ENCODE measurements around the gene C6orf15. TPM values are rescaled to one million over a fixed set of nuclear protein-coding genes. Genes with fewer than 3 reads are reported as not detected.

C6orf15 gene
- total RNA-seq, 1 donor from 2014 or later, result not detected

Other genes starting within 250 kb of the C6orf15 start
- 130 and 146 TPM in 2 replicates for gene DDR1, start 228.1 kb downstream of the C6orf15 start, total RNA-seq
- 35.5 and 39.3 TPM in 2 replicates for gene GTF2H4, start 204.4 kb downstream of the C6orf15 start, total RNA-seq
- gene VARS2, start 198.3 kb downstream of the C6orf15 start, total RNA-seq, result 44.0 and 46.4 TPM in 2 replicates
- not detected in 2 replicates for gene SFTA2, start 180.4 kb downstream of the C6orf15 start, total RNA-seq
- gene MUCL3, start 171.6 kb downstream of the C6orf15 start, total RNA-seq, result not detected in 2 replicates
- not detected in 2 replicates for gene MUC21, start 128.9 kb downstream of the C6orf15 start, total RNA-seq
- not detected in 2 replicates for gene MUC22, start 102.1 kb downstream of the C6orf15 start, total RNA-seq
- gene PSORS1C1, start 2.2 kb upstream of the C6orf15 start, total RNA-seq, result 3.2 and 6.2 TPM in 2 replicates
- not detected in 2 replicates for gene CDSN, start 7.9 kb upstream of the C6orf15 start, total RNA-seq
- not detected in 2 replicates for gene PSORS1C2, start 26.5 kb upstream of the C6orf15 start, total RNA-seq
- 16.7 and 19.0 TPM in 2 replicates for gene CCHCR1, start 45.2 kb upstream of the C6orf15 start, total RNA-seq
- gene TCF19, start 46.0 kb upstream of the C6orf15 start, total RNA-seq, result 8.2 and 8.8 TPM in 2 replicates
- not detected in 2 replicates for gene POU5F1, start 58.1 kb upstream of the C6orf15 start, total RNA-seq
- gene HLA-C, start 159.5 kb upstream of the C6orf15 start, total RNA-seq, result 408 and 450 TPM in 2 replicates
- gene HLA-B, start 244.6 kb upstream of the C6orf15 start, total RNA-seq, result 642 and 768 TPM in 2 replicates